Lower lobe of right lung (tissue), 2 donors: Measurements from ENCODE around the gene NMUR2. TPM values are rescaled to one million over a fixed set of nuclear protein-coding genes. Genes with fewer than 3 reads are reported as not detected.

Experiments
- ATAC-seq, 2 donors: fragments of 200-7000 bp; cut with Tn5 transposase; one replicate each; pipeline ENCODE4 v1.9.1; 2020 to 2022; ENCODE audit warnings: mild to moderate bottlenecking in 2 of 2, moderate library complexity in 2 of 2
- DNase-seq: peaks from one replicate; pipeline ENCODE4 v3.0.0-alpha.2; 2020
- H3K27ac ChIP-seq: fragments of 200-600 bp; one replicate; pipeline ENCODE4 v1.8.0; 2022
- H3K27me3 ChIP-seq: fragments of 200-600 bp; one replicate; pipeline ENCODE4 v1.8.0; 2022; ENCODE audit warnings: low read depth
- H3K36me3 ChIP-seq: fragments of 200-600 bp; one replicate; pipeline ENCODE4 v1.8.0; 2022; ENCODE audit warnings: mild to moderate bottlenecking
- H3K4me1 ChIP-seq: fragments of 200-600 bp; one replicate; pipeline ENCODE4 v1.8.0; 2022
- H3K4me3 ChIP-seq: fragments of 200-600 bp; one replicate; pipeline ENCODE4 v1.8.0; 2022; ENCODE audit warnings: mild to moderate bottlenecking
- H3K9me3 ChIP-seq: fragments of 200-600 bp; one replicate; pipeline ENCODE4 v1.8.0; 2022
- CTCF ChIP-seq: fragments of 200-600 bp; IDR thresholded peaks from one replicate; pipeline ENCODE4 v1.8.0; 2022; ENCODE audit warnings: antibody characterized with exemption, mild to moderate bottlenecking
- intact Hi-C: fragments of 100-400 bp; cut with DNase I; formaldehyde crosslinking; loops from one replicate; pipeline ENCODE4 v1.11.0; 2022
- total RNA-seq: library from RNA; stranded (reverse); fragmentation: NEBNext Ultra II Directional; extraction: Animal tissue kit (Norgen Biotek cat#: 25700); gene quantifications from one replicate; pipeline ENCODE4 v1.2.1, GENCODE V29; 2021
- donor health status: DM: no; HTN: yes; CAD: no; lungs with severe emphysema.

Gene NMUR2
- total RNA-seq, 1 donor from 2014 or later: not detected

GRCh38 chr5:152349683-152350526 lies 55.2 kb downstream of the NMUR2 start:
- peak; percentile 85 for TF ChIP-seq CTCF
- Histone ChIP-seq H3K36me3 (no peaks in the 10 kb centered on the region), H3K4me3 (no peak overlapping the region), H3K27ac (no peak overlapping the region), H3K27me3 (no peaks in the 10 kb centered on the region), H3K9me3 (no peaks in the 10 kb centered on the region), H3K4me1 (peaks cover 12% of the 10 kb centered on the region)
- DNase-seq (peak; percentile 45), ATAC-seq (peak; percentile 83 to 93)
- intact Hi-C loops: no loop called here
